NCI-H2081 (cell line): ENCODE results near the gene EIF2S3B.
"Not testable (repeated sequence)": the region's sequence is repeated elsewhere in the genome, so short reads cannot be mapped to it uniquely, and the experiment has no call there.

Experiments
- DNase-seq, 2 experiments: peaks; one replicate each; lab custom pipeline; 2025; lab: John Stamatoyannopoulos, UW

Gene EIF2S3B

DNA sequence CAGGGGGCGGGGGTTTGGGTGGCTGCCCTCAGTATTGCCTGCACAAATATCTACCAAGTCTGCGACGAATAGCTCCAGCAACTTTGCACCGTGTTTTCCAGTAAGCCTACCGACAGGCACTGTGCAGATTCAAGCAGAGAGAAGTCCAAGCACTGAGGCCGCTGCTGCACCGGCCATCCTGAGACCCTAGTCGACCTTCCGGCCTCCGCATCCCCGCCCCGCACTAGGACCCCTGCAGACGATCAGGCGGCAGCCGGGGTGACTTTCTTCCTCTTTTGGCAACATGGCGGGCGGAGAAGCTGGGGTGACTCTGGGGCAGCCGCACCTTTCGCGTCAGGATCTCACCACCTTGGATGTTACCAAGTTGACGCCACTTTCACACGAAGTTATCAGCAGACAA is at the start of gene EIF2S3B:
Gene EIF2S3B (plus strand): TSS at position 271 of the 400 bp plus-strand sequence. CDS start 13 bp downstream, at position 284.
- no peak for DNase-seq

DNA sequence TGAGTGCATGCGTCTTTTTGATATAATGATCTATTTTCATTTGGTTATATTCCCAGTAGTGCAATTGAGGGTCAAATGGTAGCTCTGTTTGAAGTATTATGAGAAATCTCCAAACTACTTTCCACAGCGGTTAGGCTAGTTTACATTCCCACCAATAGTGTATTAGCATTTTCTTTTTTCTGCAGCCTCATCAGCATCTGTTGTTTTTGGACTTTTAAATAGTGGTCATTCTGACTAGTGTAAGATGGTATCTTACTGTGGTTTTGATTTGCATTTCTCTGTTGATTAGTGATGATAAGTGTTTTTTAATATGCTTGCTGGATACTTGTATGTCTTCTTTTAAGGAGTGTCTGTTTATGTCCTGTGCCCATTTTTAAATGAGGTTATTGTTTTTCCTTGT is 48.8 kb upstream of the EIF2S3B start:
- no peak for DNase-seq

DNA sequence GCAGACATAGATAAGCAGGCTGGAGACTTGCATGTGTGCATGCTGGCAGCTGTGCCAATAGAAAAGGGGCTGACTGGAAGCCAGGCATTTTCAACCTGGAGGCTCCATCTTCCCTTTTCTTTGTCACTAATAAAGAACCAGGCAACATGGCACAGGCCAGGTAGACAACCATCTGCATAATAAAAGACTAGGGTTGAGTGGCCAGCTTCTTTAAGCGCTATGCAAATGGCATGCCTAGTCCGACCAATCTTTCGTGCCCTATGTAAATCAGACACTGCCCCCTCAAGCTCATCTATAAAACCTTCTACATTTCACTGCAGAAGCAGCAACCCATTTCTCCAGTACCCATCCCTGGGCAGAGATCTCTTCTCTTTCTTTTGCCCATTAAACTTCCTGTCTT is 47.9 kb upstream of the EIF2S3B start:
- no peak for DNase-seq

DNA sequence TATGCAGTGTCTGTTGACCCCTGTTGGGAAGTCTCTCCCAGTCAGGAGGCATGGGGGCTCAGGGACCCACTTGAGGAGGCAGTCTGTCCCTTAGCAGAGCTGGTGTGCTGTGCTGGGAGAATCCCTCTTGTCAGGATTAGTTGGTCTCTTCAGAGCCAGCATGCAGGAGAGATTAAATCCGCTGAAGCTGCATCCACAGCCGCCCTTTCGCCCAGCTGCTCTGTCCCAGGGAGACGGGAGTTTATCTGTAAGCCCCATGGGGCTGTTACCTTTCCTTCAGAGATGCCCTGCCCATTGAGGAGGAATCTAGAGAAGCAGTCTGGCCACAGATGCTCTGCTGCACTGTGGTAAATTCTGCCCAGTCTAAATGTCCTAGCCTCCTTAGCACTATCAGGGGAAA is 39.4 kb upstream of the EIF2S3B start:
- DNase-seq = no peak

DNA sequence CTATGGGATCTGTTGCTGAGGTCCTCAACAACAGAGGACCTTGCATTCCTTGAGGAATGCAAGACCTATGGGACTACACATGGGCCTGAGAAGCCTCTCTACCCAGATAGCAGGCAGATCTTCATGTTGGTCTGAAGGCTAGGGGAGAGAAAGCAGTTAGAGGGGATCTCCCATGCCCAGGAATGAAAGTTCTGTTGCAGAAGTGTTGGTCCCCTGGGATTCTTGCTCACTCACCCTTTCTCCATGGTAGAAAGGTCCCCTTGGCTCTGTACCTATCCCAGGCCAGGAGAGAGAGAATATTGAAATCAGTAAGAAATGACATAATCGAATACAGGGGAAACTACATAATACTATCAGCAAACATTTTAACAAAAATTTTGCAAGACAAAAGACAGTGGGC is 36.0 kb upstream of the EIF2S3B start:
- no peak for DNase-seq

DNA sequence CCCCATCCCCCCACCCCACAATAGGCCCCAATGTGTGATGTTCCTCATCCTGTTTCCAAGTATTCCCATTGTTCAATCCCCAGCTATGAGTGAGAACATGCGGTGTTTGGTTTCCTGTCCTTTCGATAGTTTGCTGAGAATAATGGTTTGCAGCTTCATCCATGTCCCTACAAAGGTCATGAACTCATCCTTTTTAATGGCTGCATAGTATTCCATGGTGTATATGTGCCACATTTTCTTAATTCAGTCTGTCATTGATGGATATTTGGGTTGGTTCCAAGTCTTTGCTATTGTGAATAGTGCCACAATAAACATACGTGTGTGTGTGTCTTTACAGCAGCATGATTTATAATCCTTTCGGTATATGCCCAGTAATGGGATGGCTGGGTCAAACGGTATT is 32.9 kb upstream of the EIF2S3B start:
- not testable (repeated sequence) for DNase-seq

DNA sequence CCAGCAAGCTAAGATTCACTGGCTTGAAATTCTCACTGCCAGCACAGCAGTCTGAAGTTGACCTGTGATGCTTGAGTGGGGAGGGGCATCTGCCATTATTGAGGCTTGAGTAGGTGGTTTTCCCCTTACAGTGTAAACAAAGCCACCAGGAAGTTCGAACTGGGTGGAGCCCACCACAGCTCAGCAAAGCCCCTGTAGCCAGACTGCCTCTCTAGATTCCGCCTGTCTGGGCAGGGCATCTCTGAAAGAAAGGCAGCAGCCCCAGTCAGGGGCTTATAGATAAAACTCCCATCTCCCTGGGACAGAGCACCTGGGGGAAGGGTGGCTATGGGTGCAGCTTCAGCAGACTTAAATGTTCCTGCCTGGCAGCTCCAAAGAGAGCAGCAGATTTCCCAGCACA is 23.8 kb upstream of the EIF2S3B start:
- DNase-seq = not testable (repeated sequence)

DNA sequence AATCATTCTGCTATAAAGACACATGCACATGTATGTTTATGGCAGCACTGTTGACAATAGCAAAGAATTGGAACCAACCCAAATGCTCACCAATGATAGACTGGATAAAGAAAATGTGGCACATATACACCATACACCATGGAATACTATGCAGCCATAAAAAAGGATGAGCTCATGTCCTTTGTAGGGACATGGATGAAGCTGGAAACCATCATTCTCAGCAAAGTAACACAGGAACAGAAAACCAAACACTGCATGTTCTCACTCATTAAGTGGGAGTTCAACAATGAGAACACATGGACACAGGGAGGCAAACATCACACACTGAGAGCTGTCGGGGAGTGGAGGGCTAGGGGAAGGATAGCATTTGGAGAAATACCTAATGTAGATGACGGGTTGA is 18.4 kb upstream of the EIF2S3B start:
- not testable (repeated sequence) for DNase-seq

DNA sequence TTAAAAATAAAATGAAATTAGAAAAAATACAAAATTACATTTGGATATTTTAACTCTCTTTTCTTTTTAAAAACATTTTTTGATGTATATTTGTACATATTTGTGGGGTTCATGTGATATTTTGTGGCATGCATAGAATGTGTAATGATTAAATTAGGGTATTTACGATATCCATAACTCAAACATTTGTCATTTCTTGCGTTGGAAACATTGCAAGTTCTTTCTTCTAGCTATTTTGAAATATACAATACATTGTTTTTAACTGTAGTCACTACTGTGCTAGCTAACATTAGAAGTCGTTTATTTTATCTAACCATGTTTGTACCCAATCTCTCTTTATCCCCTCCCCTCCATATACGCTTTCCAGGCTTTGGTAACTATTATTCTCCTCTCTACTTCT is 13.9 kb upstream of the EIF2S3B start:
- DNase-seq = no peak

DNA sequence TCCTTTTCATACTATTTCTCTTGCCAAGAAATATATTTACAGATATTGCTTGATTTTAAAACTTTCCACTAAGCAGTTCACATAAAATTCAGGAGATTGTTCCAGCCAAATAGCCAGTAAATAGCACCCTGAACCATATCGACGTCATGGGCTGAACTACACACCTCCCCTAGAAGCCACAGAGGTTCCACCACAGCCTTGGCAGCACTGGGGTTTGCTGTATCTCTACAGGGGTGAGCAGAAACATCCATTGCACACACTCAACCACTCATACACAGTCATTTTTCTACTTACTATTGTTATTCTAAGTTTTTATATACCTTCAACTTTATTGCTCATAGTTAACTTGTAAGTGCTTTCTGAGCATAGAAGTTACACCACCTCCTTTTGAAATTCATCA is 8.1 kb upstream of the EIF2S3B start:
- DNase-seq = no peak

DNA sequence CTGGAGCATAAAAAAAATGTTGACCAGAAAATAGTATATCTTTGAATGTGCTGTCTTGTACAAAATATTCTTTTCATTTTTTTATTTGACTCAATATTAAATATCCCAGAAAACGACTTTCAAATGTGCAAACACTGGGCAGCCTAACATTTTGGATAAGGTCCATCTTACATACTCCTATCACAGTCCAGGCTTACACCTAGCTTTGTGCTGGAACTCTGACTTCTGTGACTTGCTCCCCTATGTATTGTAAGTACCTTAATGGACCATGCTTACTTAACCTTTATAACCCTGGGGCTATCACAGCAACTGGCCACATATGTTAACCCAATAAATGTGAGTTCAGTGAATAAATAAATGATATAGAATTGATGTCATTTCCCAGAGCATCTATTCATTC is 7.6 kb upstream of the EIF2S3B start:
- no peak for DNase-seq

DNA sequence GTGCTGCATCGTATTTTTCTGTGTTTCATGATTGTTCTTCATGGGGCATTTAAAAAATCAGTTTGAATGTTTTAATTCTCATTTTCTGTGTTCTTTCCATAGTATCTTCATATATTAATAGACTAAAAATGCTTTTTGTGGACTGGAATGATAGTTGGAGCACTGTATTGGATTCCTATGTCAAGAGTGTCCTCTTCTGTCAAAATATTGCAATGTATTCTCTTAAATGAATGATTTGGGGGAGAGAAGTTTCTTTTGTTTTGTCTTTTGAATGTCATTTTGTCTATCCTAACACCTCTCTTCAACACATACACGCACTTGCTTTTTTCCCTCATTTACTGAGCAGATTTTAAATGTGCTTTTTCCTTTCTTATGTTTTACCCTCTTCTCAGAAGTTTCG is 4.7 kb upstream of the EIF2S3B start:
- no peak for DNase-seq

DNA sequence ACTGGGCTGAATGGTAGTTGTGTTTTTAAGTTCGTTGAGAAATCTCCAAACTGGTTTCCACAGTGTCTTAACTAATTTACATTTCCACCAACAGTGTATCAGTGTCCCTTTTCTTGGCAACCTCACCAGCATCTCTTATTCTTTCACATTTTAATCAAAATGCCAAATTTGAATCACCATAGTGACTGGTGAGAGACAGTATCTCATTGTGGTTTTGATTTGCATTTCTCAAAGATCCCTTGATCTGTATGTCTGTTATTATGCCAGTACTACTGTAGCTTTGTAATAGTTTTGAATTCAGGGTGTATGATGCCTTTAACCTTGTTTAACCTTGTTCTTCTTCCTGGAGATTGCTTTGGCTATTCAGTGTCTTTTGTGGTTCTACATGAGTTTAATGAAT is 2.2 kb upstream of the EIF2S3B start:
- DNase-seq = no peak

DNA sequence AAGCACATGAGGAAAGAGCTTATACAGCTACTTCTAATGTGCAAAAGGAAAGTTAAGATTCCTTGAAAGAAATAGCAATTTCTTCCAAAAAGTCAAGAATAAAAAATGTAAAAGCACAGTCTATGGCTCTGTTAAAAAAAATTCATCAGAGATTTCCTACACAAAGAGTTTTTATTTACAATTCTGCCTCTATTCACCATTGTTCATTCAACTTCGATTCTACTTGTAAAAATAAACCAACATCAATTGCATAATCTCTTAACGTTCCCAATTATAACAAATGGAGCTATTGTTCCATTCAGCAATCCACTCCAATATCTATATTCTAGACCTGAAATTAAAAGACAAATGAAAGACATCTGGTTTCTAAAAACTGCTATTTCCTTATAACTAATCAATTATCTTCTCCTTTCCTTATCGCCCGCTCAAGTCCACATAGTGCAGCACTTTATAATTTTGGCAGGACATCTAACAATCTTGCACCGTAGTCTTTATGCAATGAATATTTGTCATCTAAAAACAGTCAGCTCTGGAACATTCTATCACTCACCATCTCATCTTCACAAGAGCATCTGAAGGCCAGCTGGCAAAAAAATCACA is 6.2 kb downstream of the EIF2S3B start:
- no peak for DNase-seq

DNA sequence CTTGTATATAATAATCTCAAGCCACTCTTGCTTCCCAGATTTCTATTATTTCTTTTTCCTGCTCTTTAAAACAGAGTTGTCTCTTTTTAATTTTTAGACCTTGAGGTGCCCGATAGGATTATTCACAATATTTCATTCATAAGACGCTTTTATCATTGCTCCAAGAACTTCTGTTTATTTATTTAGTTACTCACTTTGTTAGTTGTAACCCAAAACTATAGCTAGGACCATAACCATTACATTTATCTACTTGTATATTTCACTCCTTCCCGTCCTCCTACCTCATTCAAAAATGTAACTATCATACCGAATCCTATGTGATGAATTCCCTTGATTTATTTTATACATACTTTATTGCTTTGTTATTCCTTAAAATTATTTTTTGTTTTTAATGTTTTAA is 7.1 kb downstream of the EIF2S3B start:
- DNase-seq = no peak

DNA sequence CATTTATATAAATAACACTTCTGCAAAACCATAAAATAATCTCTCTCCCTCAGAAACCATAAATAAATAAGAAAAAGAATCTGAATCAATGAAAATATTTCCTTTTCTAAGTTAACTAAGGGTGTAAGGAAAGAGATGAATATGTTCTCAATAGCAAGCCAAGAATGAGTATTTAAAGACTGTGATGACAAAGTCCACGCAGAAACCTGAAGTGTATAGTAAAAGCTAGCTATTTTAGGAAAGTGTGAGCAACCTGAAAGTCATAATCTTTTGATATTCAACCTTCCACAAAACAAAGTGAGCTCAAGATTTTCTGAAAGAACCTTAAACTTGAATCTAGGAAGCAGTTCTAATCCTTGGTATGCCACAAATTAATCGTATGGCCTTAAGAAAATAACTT is 15.9 kb downstream of the EIF2S3B start:
- DNase-seq = no peak

DNA sequence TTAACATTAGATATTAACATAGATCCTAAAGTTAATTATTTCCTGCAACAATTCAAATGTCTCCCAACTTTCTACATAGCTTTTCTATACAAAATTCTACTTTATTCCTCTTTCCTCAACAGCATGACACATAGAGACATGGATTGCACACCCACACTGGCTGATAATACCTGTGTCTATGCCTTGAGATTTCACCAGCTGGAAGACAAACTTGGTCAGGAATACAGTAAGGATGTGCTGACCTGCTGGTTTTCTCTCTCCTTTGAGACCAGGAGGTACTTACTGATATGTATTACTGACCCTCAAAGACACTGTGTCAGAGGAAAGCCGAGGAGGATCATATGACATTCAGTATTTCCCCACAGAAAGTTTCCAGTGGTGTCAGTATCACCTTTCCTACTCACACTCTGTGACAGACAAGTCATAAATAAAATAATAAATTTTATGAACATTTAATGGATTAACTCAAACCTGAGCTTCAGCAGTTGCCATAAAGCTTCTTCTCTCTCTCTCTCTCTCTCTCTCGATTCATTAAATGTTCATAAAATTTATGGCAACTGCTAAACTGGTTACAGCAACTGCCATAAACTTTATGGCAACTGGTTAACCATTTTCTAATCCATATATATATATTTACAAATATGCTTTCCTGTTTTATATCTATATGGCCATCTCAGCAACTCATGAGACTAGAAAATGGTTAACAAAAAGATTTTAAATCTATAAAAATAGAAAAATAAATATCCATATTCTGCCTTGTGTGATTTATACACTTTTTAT is 22.7 kb downstream of the EIF2S3B start:
- DNase-seq = no peak

DNA sequence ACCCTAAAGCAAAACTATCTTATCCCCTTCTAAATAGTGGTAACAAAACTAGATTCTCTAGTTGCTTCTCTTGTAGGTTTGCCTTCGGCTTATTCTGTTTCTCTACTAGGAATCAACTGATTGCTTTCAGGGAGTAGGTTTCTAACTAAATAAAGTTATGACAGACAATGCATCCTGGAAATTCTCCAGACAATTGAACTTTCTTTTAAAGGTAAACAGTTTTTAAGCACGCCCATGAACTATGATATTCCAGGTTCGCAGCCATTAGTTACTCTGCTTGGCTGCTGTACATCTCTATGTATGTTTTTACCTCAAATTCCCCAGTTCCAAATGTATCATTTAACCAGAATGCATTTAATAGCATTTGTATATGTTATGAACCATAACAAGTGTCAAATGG is 23.9 kb downstream of the EIF2S3B start:
- DNase-seq = no peak

DNA sequence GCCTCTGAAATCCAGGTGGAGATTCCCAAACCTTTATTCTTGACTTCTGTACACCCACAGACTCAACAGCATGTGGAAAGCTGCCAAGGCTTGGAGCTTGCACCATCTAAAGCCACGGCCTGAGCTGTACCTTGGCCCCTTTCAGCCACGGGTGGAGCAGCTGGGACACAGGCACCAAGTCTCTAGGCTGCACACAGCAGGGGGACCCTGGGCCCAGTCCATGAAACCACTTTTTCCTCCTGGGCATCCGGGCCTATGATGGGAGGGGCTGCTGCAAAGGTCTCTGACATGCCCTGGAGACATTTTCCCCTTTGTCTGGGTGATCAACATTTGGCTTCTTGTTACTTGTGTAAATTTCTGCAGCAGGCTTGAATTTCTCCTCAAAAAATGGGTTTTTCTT is 32.0 kb downstream of the EIF2S3B start:
- DNase-seq = no peak

DNA sequence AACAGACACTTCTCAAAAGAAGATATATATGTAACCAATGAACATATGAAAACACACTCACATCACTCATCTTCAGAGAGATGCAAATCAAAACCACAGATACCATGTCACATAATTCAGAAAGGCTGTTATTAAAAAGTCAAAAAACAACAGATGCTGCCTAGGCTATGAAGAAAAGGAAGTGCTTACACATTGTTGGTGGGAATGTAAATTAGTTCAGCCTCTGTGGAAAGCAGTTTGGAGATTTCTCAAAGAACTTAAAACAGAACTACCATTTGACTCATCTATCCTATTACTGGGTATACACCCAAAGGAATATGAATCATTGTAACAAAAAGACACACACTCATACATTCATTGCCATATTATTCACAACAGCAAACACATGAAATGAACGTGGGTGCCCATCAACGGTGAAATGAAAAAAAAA is 35.1 kb downstream of the EIF2S3B start:
- no peak for DNase-seq

DNA sequence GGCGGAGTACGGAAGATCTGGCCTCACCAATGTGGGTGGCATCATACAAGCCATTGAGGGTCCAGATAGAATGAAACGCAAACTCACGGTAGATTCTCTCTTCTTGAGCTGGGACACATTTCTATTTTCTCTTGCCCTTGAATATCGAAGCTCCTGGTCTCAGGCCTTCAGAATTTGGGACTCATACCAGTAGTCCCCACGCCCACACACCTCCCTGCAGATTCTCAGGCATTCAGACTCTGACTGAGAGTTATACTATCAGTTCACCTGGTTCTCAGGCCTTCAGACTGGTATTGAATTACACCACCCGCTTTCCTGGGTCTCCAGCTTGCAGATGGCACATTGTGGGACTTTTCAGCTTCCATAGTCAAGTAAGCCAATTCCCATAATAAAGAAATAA is 37.8 kb downstream of the EIF2S3B start:
- DNase-seq = no peak

DNA sequence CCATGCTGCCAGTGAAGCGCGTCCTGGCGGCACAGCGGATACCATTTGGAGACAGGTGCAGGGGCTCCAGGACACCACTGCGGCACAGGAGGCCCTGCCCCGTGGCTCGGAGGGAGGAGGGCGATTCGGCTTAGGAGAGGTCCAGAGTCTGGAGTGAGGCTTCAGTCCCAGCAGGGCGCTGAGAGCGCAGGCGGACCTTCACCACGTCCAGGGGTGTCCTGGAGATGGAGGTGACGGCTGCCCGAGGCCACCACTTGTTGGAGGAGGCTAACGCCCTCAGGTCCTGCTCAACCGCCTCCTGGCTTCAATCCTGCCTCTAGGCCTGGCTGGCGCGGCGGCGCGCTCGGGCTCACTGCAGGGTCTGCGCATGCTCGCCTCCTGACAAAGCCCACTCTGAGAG is 45.7 kb downstream of the EIF2S3B start:
- DNase-seq = no peak

DNA sequence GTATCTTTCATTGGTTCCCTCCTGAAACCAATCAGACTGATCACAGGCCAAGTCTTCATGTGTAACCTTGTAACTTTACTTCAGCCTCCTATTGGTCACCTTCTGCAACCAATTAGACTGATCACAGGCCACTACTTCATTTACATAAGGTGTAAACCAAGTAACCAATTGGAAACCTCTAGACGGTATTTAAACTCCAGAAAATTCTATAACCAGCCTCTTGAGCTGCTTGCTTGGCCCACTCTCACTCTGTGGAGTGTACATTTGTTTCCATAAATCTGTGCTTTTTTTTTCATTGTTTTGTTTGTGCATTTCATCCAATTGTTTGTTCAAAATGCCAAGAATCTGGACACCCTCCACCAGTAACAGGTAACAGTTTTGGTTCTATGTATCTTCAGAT is 47.5 kb downstream of the EIF2S3B start:
- no peak for DNase-seq

DNA sequence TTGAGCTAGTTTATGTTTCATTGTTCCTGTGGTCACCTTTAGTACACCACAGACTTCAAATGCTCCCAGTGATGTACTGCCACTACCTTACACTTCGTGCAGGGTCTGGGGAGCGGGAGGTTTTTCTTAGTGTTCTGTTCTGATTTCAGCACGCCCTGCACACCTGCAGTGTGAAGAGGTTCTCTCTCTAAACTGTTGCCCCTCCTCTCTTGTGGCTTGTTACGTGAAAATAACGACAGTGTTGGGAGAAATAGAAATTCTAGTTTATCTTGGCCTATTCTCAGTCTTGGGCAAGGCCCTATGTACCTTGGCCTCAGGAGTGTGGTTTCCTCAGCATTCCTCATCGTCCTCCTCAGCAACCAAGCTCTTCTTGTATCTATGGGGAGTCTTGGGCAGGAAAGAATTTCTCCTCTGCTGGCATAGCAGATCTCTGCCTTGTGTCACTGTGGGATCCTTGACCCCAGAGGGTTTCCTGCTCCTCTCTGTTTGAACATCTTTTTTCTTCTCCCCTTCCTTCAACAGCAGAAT is 48.6 kb downstream of the EIF2S3B start:
- DNase-seq = no peak
